Muscle of arm (tissue), 14 donors: ENCODE results near the gene APLP1. TPM values are rescaled to one million over a fixed set of nuclear protein-coding genes. Genes with fewer than 3 reads are reported as not detected.
"Not testable (repeated sequence)": the region's sequence is repeated elsewhere in the genome, so short reads cannot be mapped to it uniquely, and the experiment has no call there.

ENCODE experiments used
- DNase-seq: peaks from one replicate; pipeline ENCODE4 v3.0.0-alpha.2; 2013
- long read RNA-seq, 11 donors: transcript quantifications; one replicate each; lab custom pipeline, GENCODE V29; 2026
- polyA plus RNA-seq, 12 donors: library from polyadenylated mRNA; unstranded; fragments of 120-200 nt; gene quantifications; one replicate each; pipeline ENCODE4 v1.2.1, GENCODE V29; 2013; ENCODE audit not compliant: insufficient read length in 12 of 12

The APLP1 gene
- polyA plus RNA-seq, result 10 to 100 TPM in 1 of 12 donors, 1 to 10 TPM in 10, not detected in 1; 3.4 to 33.6 (median 5.8) TPM
- long read RNA-seq, donor 1, partial matches to known transcripts, result 9 of 20 reads
- long read RNA-seq, donor 1, other reads (novel, unspliced or antisense), result 7 of 20 reads
- long read RNA-seq, donor 2, result 0 reads
- long read RNA-seq, donor 3, result 0 reads
- long read RNA-seq, donor 4, result 0 reads
- long read RNA-seq, donor 5, result 0 reads
- long read RNA-seq, donor 6, result 0 reads
- long read RNA-seq, donor 7, result 0 reads
- long read RNA-seq, donor 8, result 0 reads
- long read RNA-seq, donor 9, partial matches to known transcripts, result 0 of 1 reads
- long read RNA-seq, donor 9, other reads (novel, unspliced or antisense), result 0 of 1 reads
- long read RNA-seq, donor 10, partial matches to known transcripts, result 0 of 1 reads
- long read RNA-seq, donor 10, other reads (novel, unspliced or antisense), result 0 of 1 reads
- long read RNA-seq, donor 11, result 0 reads

GRCh38 chr19:35868172-35868822, at the start of gene APLP1:
TSS of gene APLP1 (plus strand) at chr19:35868574. CDS start at chr19:35868637, 63 bp downstream.
- no peak for DNase-seq

GRCh38 chr19:35822579-35822978, 45.8 kb upstream of the APLP1 start:
- DNase-seq, result no peak

GRCh38 chr19:35824150-35824549, 44.2 kb upstream of the APLP1 start:
- no peak for DNase-seq

GRCh38 chr19:35828692-35829301, 39.6 kb upstream of the APLP1 start:
- DNase-seq, result peak; percentile 82

GRCh38 chr19:35830986-35831385, 37.4 kb upstream of the APLP1 start:
- DNase-seq, result no peak

GRCh38 chr19:35832054-35832453, 36.3 kb upstream of the APLP1 start:
- DNase-seq, result no peak

- DNase-seq, result no peak
Measured at GRCh38 chr19:35833972-35834371, 34.4 kb upstream of the APLP1 start.

GRCh38 chr19:35836096-35836495, 32.3 kb upstream of the APLP1 start:
- not testable (repeated sequence) for DNase-seq

GRCh38 chr19:35841961-35842595, 26.3 kb upstream of the APLP1 start:
- no peak for DNase-seq

GRCh38 chr19:35842666-35843272, 25.6 kb upstream of the APLP1 start:
- no peak for DNase-seq

- DNase-seq, result no peak
Measured at GRCh38 chr19:35843676-35844481, 24.5 kb upstream of the APLP1 start.

GRCh38 chr19:35844482-35845214, 23.7 kb upstream of the APLP1 start:
- no peak for DNase-seq

GRCh38 chr19:35845215-35846037, 22.9 kb upstream of the APLP1 start:
- no peak for DNase-seq

- DNase-seq, result no peak
Measured at GRCh38 chr19:35846038-35846668, 22.2 kb upstream of the APLP1 start.

- DNase-seq, result no peak
Measured at GRCh38 chr19:35847911-35848310, 20.5 kb upstream of the APLP1 start.

GRCh38 chr19:35848486-35848885, 19.9 kb upstream of the APLP1 start:
- DNase-seq, result no peak

GRCh38 chr19:35848919-35849505, 19.4 kb upstream of the APLP1 start:
- no peak for DNase-seq
